ENCODE measurements around the gene SCGB3A1. TPM values are rescaled to one million over a fixed set of nuclear protein-coding genes. Genes with fewer than 3 reads are reported as not detected.

SCGB3A1 gene
- total RNA-seq, 1 experiment from 2014 or later = not detected

DNA sequence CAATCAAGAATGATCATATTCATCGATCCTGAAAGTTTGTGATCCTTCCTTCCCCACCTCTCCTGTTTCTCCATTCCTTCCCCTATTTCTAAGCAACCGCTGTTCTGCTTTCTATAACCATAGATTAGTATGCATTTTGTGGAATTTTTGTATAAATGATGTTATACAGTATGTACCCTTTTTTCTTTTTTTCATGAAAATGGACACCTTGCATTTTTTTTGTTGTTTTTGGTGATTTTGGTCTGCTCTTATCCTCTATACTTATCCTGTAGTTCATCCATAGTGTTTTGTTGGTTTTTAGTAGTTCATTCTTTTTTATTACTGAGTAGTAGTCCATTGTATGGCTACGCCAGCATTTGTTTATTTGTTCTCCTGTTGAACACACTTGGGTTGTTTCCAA, 46.1 kb downstream of the SCGB3A1 start:
- in situ Hi-C loops (cut with HindIII; ENCODE audit: low sequenced_read_pairs) = no loop called here
- DNase-seq (ENCODE audit: low spot score) = no peak

DNA sequence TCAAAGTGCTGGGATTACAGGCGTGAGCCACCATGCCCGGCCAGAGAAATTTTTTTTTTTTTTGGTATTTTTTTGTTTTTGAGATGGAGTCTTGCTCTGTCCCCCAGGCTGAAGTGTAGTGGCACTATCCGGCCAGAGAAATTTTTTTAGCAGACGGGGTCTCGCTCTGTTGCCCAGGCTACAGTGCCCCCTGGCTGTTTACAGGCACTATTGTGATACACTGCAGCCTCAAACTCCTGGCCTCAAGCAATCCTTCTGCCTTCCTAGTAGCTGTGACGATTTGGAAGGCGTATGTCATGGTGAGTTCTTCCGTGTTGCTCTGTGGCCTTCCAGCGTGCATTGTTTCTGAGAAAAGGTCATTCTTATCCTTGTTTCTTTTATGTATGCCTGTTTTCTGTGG, 49.6 kb downstream of the SCGB3A1 start:
- DNase-seq (ENCODE audit: low spot score) = no peak
- in situ Hi-C loops (cut with HindIII; ENCODE audit: low sequenced_read_pairs) = no loop called here

Other genes starting within 250 kb of the SCGB3A1 start
- gene GFPT2, start 238.2 kb downstream of the SCGB3A1 start, total RNA-seq (2014; rRNA removed; shearing (Covaris generic)) = 1.2 and 2.4 TPM in 2 replicates
- 15.5 and 18.0 TPM in 2 replicates for gene CNOT6, start 97.1 kb downstream of the SCGB3A1 start, total RNA-seq (2014; rRNA removed; shearing (Covaris generic))
- gene FLT4, start 58.1 kb upstream of the SCGB3A1 start, total RNA-seq (2014; rRNA removed; shearing (Covaris generic)) = 15.7 and 31.3 TPM in 2 replicates
- gene OR2Y1, start 148.6 kb upstream of the SCGB3A1 start, total RNA-seq (2014; rRNA removed; shearing (Covaris generic)) = not detected in 2 replicates
- 207 and 258 TPM in 2 replicates for gene MGAT1, start 211.3 kb upstream of the SCGB3A1 start, total RNA-seq (2014; rRNA removed; shearing (Covaris generic))